A673 (cell line): ENCODE data around the gene CD83.

ENCODE experiments used
- EZH2 ChIP-seq: fragments of 200-600 bp; sonication (generic); IDR thresholded peaks from 2 replicates; pipeline ENCODE4 v1.6.1; 2017; ENCODE audit warnings: borderline replicate concordance, low read depth, mild to moderate bottlenecking, mixed read lengths, antibody characterized with exemption, low read length; ENCODE audit not compliant: poor library complexity, severe bottlenecking
- TF ChIP-seq, protein P1 (sequence below): fragments of 300-800, 200-600 bp; sonication (generic); conservative IDR thresholded peaks from 2 replicates; pipeline ENCODE4 v1.5.1; 2017; ENCODE audit warnings: low read depth, mild to moderate bottlenecking, antibody characterized with exemption, low read length, moderate library complexity, mixed read lengths

DNA sequence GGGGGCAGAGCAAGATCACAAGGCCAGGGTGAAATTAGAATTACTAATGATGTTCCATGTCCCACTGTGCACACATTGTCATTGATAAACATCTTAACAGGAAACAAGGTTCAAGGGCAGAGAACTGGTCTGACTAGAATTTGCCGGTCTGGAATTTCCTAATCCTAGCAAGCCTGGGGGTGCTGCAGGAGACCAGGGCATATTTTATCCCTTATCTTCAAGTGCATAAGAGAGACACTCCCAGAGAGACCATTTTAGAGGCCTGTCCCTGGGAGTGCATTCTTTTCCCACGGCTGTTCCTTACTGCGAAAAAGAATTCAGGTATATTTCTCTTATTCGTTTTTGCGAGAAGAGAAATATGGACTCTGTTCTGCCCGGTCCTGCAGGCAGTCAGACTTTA is 41.5 kb downstream of the CD83 start:
- TF ChIP-seq, protein P1, sequence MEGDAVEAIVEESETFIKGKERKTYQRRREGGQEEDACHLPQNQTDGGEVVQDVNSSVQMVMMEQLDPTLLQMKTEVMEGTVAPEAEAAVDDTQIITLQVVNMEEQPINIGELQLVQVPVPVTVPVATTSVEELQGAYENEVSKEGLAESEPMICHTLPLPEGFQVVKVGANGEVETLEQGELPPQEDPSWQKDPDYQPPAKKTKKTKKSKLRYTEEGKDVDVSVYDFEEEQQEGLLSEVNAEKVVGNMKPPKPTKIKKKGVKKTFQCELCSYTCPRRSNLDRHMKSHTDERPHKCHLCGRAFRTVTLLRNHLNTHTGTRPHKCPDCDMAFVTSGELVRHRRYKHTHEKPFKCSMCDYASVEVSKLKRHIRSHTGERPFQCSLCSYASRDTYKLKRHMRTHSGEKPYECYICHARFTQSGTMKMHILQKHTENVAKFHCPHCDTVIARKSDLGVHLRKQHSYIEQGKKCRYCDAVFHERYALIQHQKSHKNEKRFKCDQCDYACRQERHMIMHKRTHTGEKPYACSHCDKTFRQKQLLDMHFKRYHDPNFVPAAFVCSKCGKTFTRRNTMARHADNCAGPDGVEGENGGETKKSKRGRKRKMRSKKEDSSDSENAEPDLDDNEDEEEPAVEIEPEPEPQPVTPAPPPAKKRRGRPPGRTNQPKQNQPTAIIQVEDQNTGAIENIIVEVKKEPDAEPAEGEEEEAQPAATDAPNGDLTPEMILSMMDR = no peak
- TF ChIP-seq EZH2 = no peak
